Skeletal muscle satellite cell (primary cell): ENCODE measurements around the gene QSER1.
"Not testable (repeated sequence)": the region's sequence is repeated elsewhere in the genome, so short reads cannot be mapped to it uniquely, and the experiment has no call there.

Experiments used
- H3K27me3 ChIP-seq: 2 replicates; pipeline ENCODE4 v1.7.0; 2013; ENCODE audit warnings: low read length; ENCODE audit not compliant: control insufficient read depth, insufficient read depth
- H3K36me3 ChIP-seq: 2 replicates; pipeline ENCODE4 v1.7.0; 2013; ENCODE audit warnings: mild to moderate bottlenecking, control low read depth, low read length; ENCODE audit not compliant: insufficient read depth
- H3K4me1 ChIP-seq: 2 replicates; pipeline ENCODE4 v1.7.0; 2013; ENCODE audit warnings: low read length; ENCODE audit not compliant: control insufficient read depth, insufficient read depth
- H3K4me2 ChIP-seq: 2 replicates; pipeline ENCODE4 v1.7.0; 2013; ENCODE audit warnings: mild to moderate bottlenecking, low read length
- H3K4me3 ChIP-seq: 2 replicates; pipeline ENCODE4 v1.7.0; 2013; ENCODE audit warnings: low read length
- H3K9ac ChIP-seq: 2 replicates; pipeline ENCODE4 v1.7.0; 2013; ENCODE audit warnings: mild to moderate bottlenecking, low read depth, low read length, moderate library complexity
- H3K9me3 ChIP-seq: replicated peaks from 2 replicates; pipeline ENCODE4 v1.7.0; 2013; ENCODE audit warnings: mild to moderate bottlenecking, control low read depth, low read length

The QSER1 gene

GRCh38 chr11:32972233-32972632 lies 79.6 kb downstream of the QSER1 start:
- H3K36me3 ChIP-seq: peaks cover 32% of the 10 kb centered on the region
- not testable (repeated sequence) for H3K9ac ChIP-seq, H3K4me2 ChIP-seq, H3K9me3 ChIP-seq, H3K27me3 ChIP-seq, H3K4me3 ChIP-seq, H3K4me1 ChIP-seq

- Histone ChIP-seq H3K27me3 (no peaks in the 10 kb centered on the region), H3K36me3 (peaks cover 29% of the 10 kb centered on the region), H3K4me2 (no peak overlapping the region), H3K4me1 (no peaks in the 10 kb centered on the region), H3K4me3 (no peak overlapping the region), H3K9me3 (no peaks in the 10 kb centered on the region), H3K9ac (no peak overlapping the region)
These were observed 80.2 kb downstream of the QSER1 start for GRCh38 chr11:32972781-32973180.

GRCh38 chr11:32982626-32983025 lies 90.0 kb downstream of the QSER1 start:
- H3K27me3 ChIP-seq: no peaks in the 10 kb centered on the region
- no peak overlapping the region for H3K4me2 ChIP-seq
- no peaks in the 10 kb centered on the region for H3K4me1 ChIP-seq
- no peak overlapping the region for H3K4me3 ChIP-seq
- H3K36me3 ChIP-seq: no peaks in the 10 kb centered on the region
- no peak overlapping the region for H3K9ac ChIP-seq
- no peaks in the 10 kb centered on the region for H3K9me3 ChIP-seq

- no peak overlapping the region for H3K4me2 ChIP-seq
- no peaks in the 10 kb centered on the region for H3K9me3 ChIP-seq
- H3K9ac ChIP-seq: no peak overlapping the region
- no peak overlapping the region for H3K4me3 ChIP-seq
- no peaks in the 10 kb centered on the region for H3K27me3 ChIP-seq
- no peaks in the 10 kb centered on the region for H3K4me1 ChIP-seq
- H3K36me3 ChIP-seq: no peaks in the 10 kb centered on the region
These were observed 90.9 kb downstream of the QSER1 start for GRCh38 chr11:32983506-32983905.

- no peak overlapping the region for H3K4me2 ChIP-seq
- no peaks in the 10 kb centered on the region for H3K36me3 ChIP-seq
- no peaks in the 10 kb centered on the region for H3K27me3 ChIP-seq
- H3K9ac ChIP-seq: no peak overlapping the region
- H3K4me3 ChIP-seq: no peak overlapping the region
- no peaks in the 10 kb centered on the region for H3K4me1 ChIP-seq
- H3K9me3 ChIP-seq: no peaks in the 10 kb centered on the region
These were observed 93.0 kb downstream of the QSER1 start for GRCh38 chr11:32985600-32985999.

GRCh38 chr11:32987851-32988250 lies 95.2 kb downstream of the QSER1 start:
- Histone ChIP-seq H3K4me2 (no peak overlapping the region), H3K9me3 (peaks cover 8% of the 10 kb centered on the region), H3K9ac (no peak overlapping the region), H3K4me1 (no peaks in the 10 kb centered on the region), H3K36me3 (no peaks in the 10 kb centered on the region), H3K4me3 (no peak overlapping the region), H3K27me3 (no peaks in the 10 kb centered on the region)

- no peak overlapping the region for H3K4me3 ChIP-seq
- H3K9ac ChIP-seq: no peak overlapping the region
- H3K4me2 ChIP-seq: no peak overlapping the region
- H3K36me3 ChIP-seq: no peaks in the 10 kb centered on the region
- H3K27me3 ChIP-seq: no peaks in the 10 kb centered on the region
- peaks cover 8% of the 10 kb centered on the region for H3K9me3 ChIP-seq
- H3K4me1 ChIP-seq: no peaks in the 10 kb centered on the region
These were observed 97.9 kb downstream of the QSER1 start for GRCh38 chr11:32990481-32990880.

- Histone ChIP-seq H3K4me3 (no peak overlapping the region), H3K4me2 (no peak overlapping the region), H3K9ac (no peak overlapping the region), H3K4me1 (no peaks in the 10 kb centered on the region), H3K27me3 (no peaks in the 10 kb centered on the region), H3K36me3 (no peaks in the 10 kb centered on the region), H3K9me3 (peaks cover 8% of the 10 kb centered on the region)
These were observed 98.8 kb downstream of the QSER1 start for GRCh38 chr11:32991427-32991826.

GRCh38 chr11:32991898-32992297 lies 99.3 kb downstream of the QSER1 start:
- H3K4me3 ChIP-seq: no peak overlapping the region
- H3K4me2 ChIP-seq: no peak overlapping the region
- H3K9me3 ChIP-seq: peaks cover 8% of the 10 kb centered on the region
- no peak overlapping the region for H3K9ac ChIP-seq
- no peaks in the 10 kb centered on the region for H3K27me3 ChIP-seq
- no peaks in the 10 kb centered on the region for H3K36me3 ChIP-seq
- H3K4me1 ChIP-seq: no peaks in the 10 kb centered on the region

- peak overlapping the region; percentile 10 for H3K9ac ChIP-seq
- H3K9me3 ChIP-seq: no peaks in the 10 kb centered on the region
- H3K4me3 ChIP-seq: no peak overlapping the region
- H3K4me2 ChIP-seq: peak overlapping the region; percentile 49
- no peaks in the 10 kb centered on the region for H3K36me3 ChIP-seq
- H3K4me1 ChIP-seq: peaks cover 19% of the 10 kb centered on the region
- no peaks in the 10 kb centered on the region for H3K27me3 ChIP-seq
These were observed 107.6 kb downstream of the QSER1 start for GRCh38 chr11:33000181-33000580.

GRCh38 chr11:33001281-33001680 lies 108.7 kb downstream of the QSER1 start:
- Histone ChIP-seq H3K27me3 (no peaks in the 10 kb centered on the region), H3K4me2 (no peak overlapping the region)

GRCh38 chr11:33001751-33002542 lies 109.3 kb downstream of the QSER1 start:
- Histone ChIP-seq H3K27me3 (no peaks in the 10 kb centered on the region), H3K9ac (no peak overlapping the region), H3K4me2 (no peak overlapping the region), H3K36me3 (no peaks in the 10 kb centered on the region), H3K4me1 (peaks cover 19% of the 10 kb centered on the region), H3K9me3 (no peaks in the 10 kb centered on the region), H3K4me3 (no peak overlapping the region)

More at GRCh38 chr11:33001281-33001680, 108.7 kb downstream of the QSER1 start:
- Histone ChIP-seq H3K9ac (no peak overlapping the region), H3K36me3 (no peaks in the 10 kb centered on the region), H3K4me3 (no peak overlapping the region), H3K9me3 (no peaks in the 10 kb centered on the region), H3K4me1 (peaks cover 19% of the 10 kb centered on the region)
